GM15510 (cell line): ENCODE results near the gene PDGFRB.

Source experiments
- POLR2A ChIP-seq: IDR thresholded peaks from 3 replicates; pipeline ENCODE4 v1.6.1; 2011; ENCODE audit warnings: borderline replicate concordance; ENCODE audit not compliant: insufficient read length; ENCODE audit errors: extremely low read depth

The PDGFRB gene

GRCh38 chr5:150114773-150115408 lies 40.8 kb downstream of the PDGFRB start:
- no peak for TF ChIP-seq POLR2A

GRCh38 chr5:150114102-150114641 lies 41.5 kb downstream of the PDGFRB start:
- TF ChIP-seq POLR2A = no peak

DNA sequence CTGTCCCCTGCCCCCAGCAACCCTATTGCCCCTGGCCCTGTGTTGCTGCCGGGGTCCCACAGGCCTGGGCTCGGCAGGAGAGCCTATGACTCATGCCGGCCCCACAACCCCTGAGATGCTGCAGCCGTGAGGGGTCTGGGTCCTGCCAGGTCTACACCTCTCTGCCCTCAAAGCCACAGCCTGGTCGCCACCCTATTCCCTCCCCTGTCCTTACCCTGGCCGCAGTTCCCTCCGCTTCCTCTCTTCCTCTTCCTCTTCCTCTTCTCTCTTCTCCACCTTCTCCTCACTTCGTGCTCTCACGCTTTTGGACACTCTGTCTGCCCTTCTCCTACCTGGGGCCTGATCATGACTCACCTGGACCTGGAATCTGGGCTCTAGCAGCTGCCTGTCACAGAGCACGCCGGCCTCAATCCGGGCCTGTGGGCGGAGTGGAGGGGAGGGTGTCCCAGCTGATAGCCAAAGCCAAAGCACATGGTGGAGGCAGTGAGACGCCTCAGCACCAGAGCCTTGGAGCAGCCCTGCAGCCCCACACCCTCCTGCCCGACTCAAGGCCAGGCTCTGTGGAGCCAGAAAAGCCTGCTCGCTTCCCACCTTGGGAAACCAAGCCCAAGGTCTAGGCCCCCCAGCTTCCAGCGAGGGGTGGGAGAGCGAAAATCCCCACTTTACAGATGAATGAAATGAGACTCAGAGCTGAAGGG lies 42.4 kb downstream of the PDGFRB start:
- TF ChIP-seq POLR2A = no peak

DNA sequence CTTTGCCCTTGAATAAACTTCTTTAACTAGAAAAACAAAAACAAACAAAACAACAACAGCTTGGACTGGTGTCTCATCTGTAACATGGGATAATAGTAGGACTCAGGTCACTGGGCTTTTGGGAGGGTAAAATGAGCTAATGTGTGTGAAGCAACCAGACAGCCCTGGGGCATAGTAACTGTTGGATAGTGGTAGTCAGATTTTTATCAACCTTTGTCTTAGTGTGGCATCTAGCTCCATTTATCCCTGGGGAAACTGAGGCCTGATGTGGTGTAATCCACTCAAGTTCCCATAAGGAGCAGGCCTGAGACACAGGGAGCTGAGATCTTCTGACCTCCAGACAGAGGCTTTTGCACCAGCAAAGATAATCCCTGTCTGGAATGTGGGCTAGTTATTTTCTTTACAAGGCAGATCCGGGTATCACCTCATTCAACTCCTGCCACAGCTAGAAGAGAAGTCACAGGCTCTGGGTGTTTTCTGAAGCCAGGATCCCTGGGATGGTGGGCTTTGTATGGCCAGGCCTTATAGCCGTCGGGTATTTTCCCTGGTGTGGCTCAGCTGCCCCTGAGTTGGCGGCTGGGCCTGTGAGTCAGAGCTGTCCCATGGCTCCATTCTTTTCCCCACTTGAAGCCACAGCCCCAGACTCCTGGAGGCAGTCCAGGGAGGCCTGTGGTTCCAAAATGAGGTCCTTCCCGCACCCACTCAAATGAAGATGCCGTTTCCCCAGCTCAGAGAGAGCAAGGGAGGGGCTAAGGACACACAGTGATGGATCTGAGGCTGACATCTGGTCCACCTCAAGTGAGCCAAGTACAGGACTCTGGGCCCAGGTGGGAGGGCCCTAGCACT lies 43.2 kb downstream of the PDGFRB start:
- no peak for TF ChIP-seq POLR2A

DNA sequence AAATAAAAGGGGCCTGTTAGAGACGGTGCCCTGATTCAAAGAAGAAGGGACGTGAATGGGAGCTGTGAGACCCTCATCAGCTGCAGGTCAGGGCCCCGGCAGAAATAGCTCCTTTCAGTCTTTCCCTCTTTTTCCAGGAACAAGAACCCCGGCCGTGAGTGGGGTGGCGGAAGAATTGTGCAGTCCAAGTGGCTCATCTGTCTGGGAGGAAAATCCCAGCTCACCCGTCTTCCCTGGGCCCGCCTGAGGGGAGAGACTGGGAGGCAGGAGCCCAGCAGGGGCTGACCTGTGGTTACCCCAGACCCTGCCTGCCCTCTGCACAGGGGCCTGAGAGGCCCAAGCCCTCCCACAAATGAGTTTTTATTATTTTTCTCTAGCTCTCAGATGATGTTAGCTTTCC lies 44.5 kb downstream of the PDGFRB start:
- TF ChIP-seq POLR2A = no peak

GRCh38 chr5:150109921-150110320 lies 45.7 kb downstream of the PDGFRB start:
- no peak for TF ChIP-seq POLR2A

DNA sequence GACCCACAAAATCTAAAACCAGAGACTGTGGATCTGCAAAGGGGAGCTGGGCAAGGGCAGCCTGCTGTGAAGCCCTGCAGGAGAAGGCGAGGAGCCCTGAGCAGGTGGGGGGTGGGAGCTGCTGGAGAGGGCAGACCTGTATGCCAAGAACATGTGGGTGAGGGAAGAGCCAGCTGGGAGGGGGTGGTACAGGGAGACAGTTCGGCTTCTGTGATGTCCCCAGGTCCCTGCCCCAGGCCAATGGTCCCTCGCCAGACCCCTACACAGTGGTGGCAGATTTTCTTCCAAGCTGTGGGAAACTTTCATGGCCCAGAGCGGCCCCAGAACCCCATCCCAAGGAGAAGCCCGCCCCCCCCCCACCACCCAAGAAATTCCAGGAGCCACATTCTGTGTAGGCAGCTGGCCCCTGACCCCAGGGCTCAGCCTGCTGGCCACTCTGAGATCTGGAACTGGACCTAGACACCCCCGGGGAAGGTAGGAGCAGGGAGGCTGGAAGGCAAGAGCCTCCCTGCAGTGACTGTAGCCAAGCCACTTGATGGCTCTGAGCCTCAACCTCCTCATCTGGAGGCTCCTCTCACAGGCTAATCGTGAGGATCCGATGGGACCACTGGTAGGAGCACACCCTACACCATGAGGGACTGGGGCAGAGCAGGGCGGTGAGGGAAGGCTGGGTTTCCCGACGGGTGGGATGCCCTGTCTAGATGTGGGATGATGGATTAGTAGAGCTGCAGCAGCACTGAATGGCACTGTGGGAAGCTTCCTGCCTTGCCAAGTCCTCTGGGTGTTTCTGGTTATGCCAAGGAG lies 46.7 kb downstream of the PDGFRB start:
- no peak for TF ChIP-seq POLR2A

- no peak for TF ChIP-seq POLR2A
Measured at GRCh38 chr5:150107909-150108447, 47.7 kb downstream of the PDGFRB start.

- TF ChIP-seq POLR2A = no peak
Measured at GRCh38 chr5:150106674-150107426, 48.8 kb downstream of the PDGFRB start.

DNA sequence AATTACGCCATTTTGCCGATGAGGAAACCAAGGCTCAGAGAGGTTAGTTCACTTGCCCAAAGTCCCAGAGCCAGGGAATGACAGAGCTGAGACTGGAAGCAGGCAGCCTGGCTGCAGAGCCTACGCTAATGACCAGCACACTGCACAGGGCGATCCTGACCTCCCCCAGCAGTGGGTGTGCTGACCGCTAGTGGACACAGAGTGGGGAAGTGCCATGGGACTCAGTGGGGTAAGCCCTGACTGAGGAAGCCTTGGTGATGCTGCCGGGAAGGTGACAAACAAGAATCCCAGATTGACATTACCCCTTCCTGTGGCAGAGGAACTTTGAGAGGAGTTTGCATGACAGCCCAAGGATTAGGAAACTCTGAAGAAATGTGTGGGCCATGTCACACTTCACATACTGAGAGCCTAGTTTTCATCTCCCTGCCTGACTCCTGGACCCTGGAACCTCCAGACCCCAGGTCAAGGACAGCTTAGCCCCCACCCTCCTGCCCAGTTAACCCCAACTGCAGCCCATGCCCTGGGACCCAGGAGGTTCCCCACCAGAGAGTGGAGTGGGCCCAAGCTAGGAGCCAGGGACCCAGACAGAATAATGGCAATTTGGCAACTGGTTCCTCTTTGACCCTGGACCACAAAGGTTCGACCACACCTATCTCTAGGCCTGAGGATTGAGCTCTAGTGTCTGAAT lies 49.6 kb downstream of the PDGFRB start:
- TF ChIP-seq POLR2A = no peak

GRCh38 chr5:150104550-150104870 lies 51.1 kb downstream of the PDGFRB start:
- no peak for TF ChIP-seq POLR2A

GRCh38 chr5:150103678-150104549 lies 51.7 kb downstream of the PDGFRB start:
- TF ChIP-seq POLR2A = no peak

- no peak for TF ChIP-seq POLR2A
Measured at GRCh38 chr5:150101023-150101422, 54.6 kb downstream of the PDGFRB start.

- no peak for TF ChIP-seq POLR2A
Measured at GRCh38 chr5:150097152-150097551, 58.5 kb downstream of the PDGFRB start.
